Mesenchymal stem cell (in vitro differentiated cells and primary cell): Measurements from ENCODE around the gene FERMT2.

ENCODE experiments used
- DNase-seq: peaks from one replicate; pipeline ENCODE4 v3.0.0-alpha.2; 2013
- H2AFZ ChIP-seq: one replicate; pipeline ENCODE4 v1.6.1; 2013; ENCODE audit warnings: low read depth, mild to moderate bottlenecking, control low read depth, inconsistent platforms, low read length, moderate library complexity
- H2AK5ac ChIP-seq: 2 replicates; pipeline ENCODE4 v1.6.1; 2013; ENCODE audit warnings: low read length, moderate library complexity, mild to moderate bottlenecking, inconsistent platforms; ENCODE audit not compliant: severe bottlenecking
- H2BK120ac ChIP-seq: one replicate; pipeline ENCODE4 v1.6.1; 2013; ENCODE audit warnings: low read depth, mild to moderate bottlenecking, inconsistent platforms, low read length, moderate library complexity
- H2BK12ac ChIP-seq, 2 experiments: one replicate each; pipeline ENCODE4 v1.6.1; 2013; ENCODE audit warnings: inconsistent platforms in 2 of 2, low read length in 2 of 2, mild to moderate bottlenecking in 2 of 2, moderate library complexity in 2 of 2, control low read depth in 1 of 2
- H2BK15ac ChIP-seq: one replicate; pipeline ENCODE4 v1.6.1; 2013; ENCODE audit warnings: mild to moderate bottlenecking, low read depth, inconsistent platforms; ENCODE audit not compliant: poor library complexity, severe bottlenecking
- H2BK5ac ChIP-seq: 2 replicates; pipeline ENCODE4 v1.6.1; 2013; ENCODE audit warnings: low read depth, mild to moderate bottlenecking, low read length, control low read depth, inconsistent platforms; ENCODE audit not compliant: poor library complexity, severe bottlenecking
- H3K14ac ChIP-seq, 2 experiments: one replicate each; pipeline ENCODE4 v1.6.1; 2013; ENCODE audit warnings: inconsistent platforms in 2 of 2, low read length in 2 of 2, control low read depth in 1 of 2, mild to moderate bottlenecking in 1 of 2, moderate library complexity in 1 of 2
- H3K18ac ChIP-seq, 2 experiments: one replicate each; pipeline ENCODE4 v1.6.1; 2013; ENCODE audit warnings: inconsistent platforms in 2 of 2, low read length in 2 of 2, control low read depth in 1 of 2, low read depth in 1 of 2, mild to moderate bottlenecking in 1 of 2
- H3K23ac ChIP-seq, 2 experiments: one replicate each; pipeline ENCODE4 v1.6.1; 2013; ENCODE audit warnings: inconsistent platforms in 2 of 2, low read length in 2 of 2, mild to moderate bottlenecking in 2 of 2, moderate library complexity in 2 of 2, control low read depth in 1 of 2
- H3K27ac ChIP-seq: 2 replicates; pipeline ENCODE4 v1.5.1; 2013; ENCODE audit warnings: mild to moderate bottlenecking, moderate library complexity, low read length, control low read depth, inconsistent platforms; ENCODE audit not compliant: poor library complexity, severe bottlenecking
- H3K27me3 ChIP-seq, 2 experiments: 2 replicates each; pipeline versions ENCODE4 v1.6.1 to v1.7.0; 2013; ENCODE audit warnings: low read length in 2 of 2, mild to moderate bottlenecking in 2 of 2, moderate library complexity in 2 of 2, control low read depth in 1 of 2, inconsistent platforms in 1 of 2; ENCODE audit not compliant: control insufficient read depth in 1 of 2, insufficient read depth in 1 of 2
- H3K36me3 ChIP-seq, 2 experiments: 2 replicates each; pipeline versions ENCODE4 v1.6.1 to v1.7.0; 2013; ENCODE audit warnings: low read length in 2 of 2, control low read depth in 1 of 2, inconsistent platforms in 1 of 2, low read depth in 1 of 2, mild to moderate bottlenecking in 1 of 2; ENCODE audit not compliant: insufficient read depth in 2 of 2, control insufficient read depth in 1 of 2
- H3K4ac ChIP-seq, 2 experiments: one replicate each; pipeline ENCODE4 v1.6.1; 2013; ENCODE audit warnings: inconsistent platforms in 2 of 2, low read length in 2 of 2, mild to moderate bottlenecking in 2 of 2, moderate library complexity in 2 of 2, control low read depth in 1 of 2, low read depth in 1 of 2
- H3K4me1 ChIP-seq: 2 replicates; pipeline ENCODE4 v1.6.1; 2013; ENCODE audit warnings: low read depth, low read length, control low read depth; ENCODE audit not compliant: control insufficient read depth, insufficient read depth
- H3K4me2 ChIP-seq: 2 replicates; pipeline ENCODE4 v1.6.1; 2013; ENCODE audit warnings: low read length, mild to moderate bottlenecking, inconsistent platforms; ENCODE audit not compliant: poor library complexity, severe bottlenecking
- H3K4me3 ChIP-seq, 2 experiments: 2 replicates each; pipeline versions ENCODE4 v1.5.1 to v1.7.0; 2013; ENCODE audit warnings: low read length in 2 of 2, mild to moderate bottlenecking in 2 of 2, control low read depth in 1 of 2, low read depth in 1 of 2; ENCODE audit not compliant: insufficient read depth in 1 of 2
- H3K79me1 ChIP-seq: replicated peaks from 2 replicates; pipeline ENCODE4 v1.6.1; 2013; ENCODE audit warnings: mild to moderate bottlenecking, control low read depth, low read length, inconsistent platforms; ENCODE audit not compliant: poor library complexity, severe bottlenecking
- H3K9ac ChIP-seq: 2 replicates; pipeline ENCODE4 v1.7.0; 2013; ENCODE audit warnings: mild to moderate bottlenecking, low read length, moderate library complexity
- H3K9me3 ChIP-seq: 2 replicates; pipeline ENCODE4 v1.7.0; 2013; ENCODE audit warnings: mild to moderate bottlenecking, low read length; ENCODE audit not compliant: control insufficient read depth
- H4K8ac ChIP-seq: one replicate; pipeline ENCODE4 v1.6.1; 2013; ENCODE audit warnings: inconsistent platforms, mild to moderate bottlenecking, low read length, moderate library complexity
- H4K91ac ChIP-seq: one replicate; pipeline ENCODE4 v1.6.1; 2013; ENCODE audit warnings: mild to moderate bottlenecking, low read length, inconsistent platforms
- WGBS: methylation state at CpG from one replicate; pipeline ENCODE4 v1.1.7; 2013; ENCODE audit warnings: mixed read lengths; 5-methylcytosine and 5-hydroxymethylcytosine counted together

FERMT2 gene

GRCh38 chr14:52825085-52825484 is 125.8 kb downstream of the FERMT2 start:
- Histone ChIP-seq H3K23ac (no peak overlapping the region), H2AK5ac (no peak overlapping the region), H3K9me3 (no peaks in the 10 kb centered on the region), H3K27me3 (no peaks in the 10 kb centered on the region), H3K18ac (no peak overlapping the region), H4K8ac (no peak overlapping the region), H3K4ac (no peak overlapping the region), H3K27ac (no peak overlapping the region), H2BK5ac (no peak overlapping the region), H2BK120ac (no peak overlapping the region), H2AFZ (no peak overlapping the region), H3K36me3 (no peaks in the 10 kb centered on the region), H3K14ac (no peak overlapping the region), H3K4me3 (no peak overlapping the region), H3K9ac (no peak overlapping the region), H2BK15ac (no peak overlapping the region), H3K4me1 (no peaks in the 10 kb centered on the region), H3K79me1 (no peaks in the 10 kb centered on the region), H2BK12ac (no peak overlapping the region), H3K4me2 (no peak overlapping the region), H4K91ac (no peak overlapping the region)
- no peak for DNase-seq
- 73% methylated on average over 2 of the region's 4 CpGs for WGBS

GRCh38 chr14:52824462-52824861 is 126.4 kb downstream of the FERMT2 start:
- H3K36me3 ChIP-seq, result no peaks in the 10 kb centered on the region
- H3K4ac ChIP-seq, result no peak overlapping the region
- H3K14ac ChIP-seq, result no peak overlapping the region
- no peak overlapping the region for H2BK120ac ChIP-seq
- H3K18ac ChIP-seq, result no peak overlapping the region
- no peak overlapping the region for H4K8ac ChIP-seq
- no peak overlapping the region for H3K27ac ChIP-seq
- H2AFZ ChIP-seq, result no peak overlapping the region
- no peaks in the 10 kb centered on the region for H3K79me1 ChIP-seq
- H2BK12ac ChIP-seq, result no peak overlapping the region
- H3K9ac ChIP-seq, result peak overlapping the region; percentile 48
- no peak overlapping the region for H4K91ac ChIP-seq
- H3K9me3 ChIP-seq, result no peaks in the 10 kb centered on the region
- H3K4me2 ChIP-seq, result no peak overlapping the region
- no peak for DNase-seq
- H3K4me3 ChIP-seq, result no peak overlapping the region
- no peak overlapping the region for H2BK5ac ChIP-seq
- H2AK5ac ChIP-seq, result no peak overlapping the region
- WGBS, result 57% methylated on average over 1 of the region's 4 CpGs
- H3K27me3 ChIP-seq, result no peaks in the 10 kb centered on the region
- H3K23ac ChIP-seq, result no peak overlapping the region
- no peak overlapping the region for H2BK15ac ChIP-seq
- H3K4me1 ChIP-seq, result no peaks in the 10 kb centered on the region

GRCh38 chr14:52821805-52822250 is 129.0 kb downstream of the FERMT2 start:
- Histone ChIP-seq H3K9me3 (no peaks in the 10 kb centered on the region), H3K14ac (no peak overlapping the region), H2AFZ (no peak overlapping the region), H2BK5ac (no peak overlapping the region), H3K27me3 (no peaks in the 10 kb centered on the region), H3K4me3 (no peak overlapping the region), H2BK15ac (no peak overlapping the region), H2AK5ac (no peak overlapping the region), H3K4ac (no peak overlapping the region), H3K9ac (no peak overlapping the region), H3K23ac (no peak overlapping the region), H3K27ac (no peak overlapping the region), H3K79me1 (no peaks in the 10 kb centered on the region), H3K4me2 (no peak overlapping the region), H3K36me3 (no peaks in the 10 kb centered on the region), H2BK12ac (no peak overlapping the region), H4K91ac (no peak overlapping the region), H3K4me1 (no peaks in the 10 kb centered on the region), H4K8ac (no peak overlapping the region), H2BK120ac (no peak overlapping the region), H3K18ac (no peak overlapping the region)
- DNase-seq, result no peak
- 87% methylated on average over 5 of the region's 7 CpGs for WGBS

DNA sequence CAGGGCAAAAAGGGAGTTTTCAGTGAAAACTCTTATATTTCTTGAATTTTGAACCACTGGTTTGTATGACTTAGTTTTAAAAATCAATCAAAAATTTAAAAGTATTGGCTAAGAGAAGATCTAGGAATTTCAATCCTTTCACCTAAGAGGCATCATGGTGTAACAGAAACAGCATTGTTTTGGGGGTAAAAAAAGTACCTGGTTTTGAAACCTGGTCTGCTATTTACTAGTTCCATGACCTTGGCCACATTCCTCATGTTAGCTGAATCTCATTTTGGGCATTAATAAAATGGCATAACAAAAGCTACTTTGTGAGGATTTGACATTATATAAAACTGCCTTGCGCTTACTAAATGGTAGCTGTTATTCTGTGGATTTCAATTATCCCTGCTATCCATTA is 142.7 kb downstream of the FERMT2 start:
- no peak overlapping the region for H3K4me2 ChIP-seq
- whole genome bisulfite sequencing, result no CpG with 5 or more reads among the region's 1 CpG
- DNase-seq, result no peak
- H4K91ac ChIP-seq, result no peak overlapping the region
- no peak overlapping the region for H3K27ac ChIP-seq
- no peak overlapping the region for H2AFZ ChIP-seq
- H3K4ac ChIP-seq, result no peak overlapping the region
- H2BK5ac ChIP-seq, result no peak overlapping the region
- H2BK15ac ChIP-seq, result no peak overlapping the region
- no peaks in the 10 kb centered on the region for H3K79me1 ChIP-seq
- no peak overlapping the region for H3K9ac ChIP-seq
- no peaks in the 10 kb centered on the region for H3K36me3 ChIP-seq
- no peak overlapping the region for H2BK120ac ChIP-seq
- no peak overlapping the region for H3K18ac ChIP-seq
- H2BK12ac ChIP-seq, result no peak overlapping the region
- no peaks in the 10 kb centered on the region for H3K4me1 ChIP-seq
- no peaks in the 10 kb centered on the region for H3K27me3 ChIP-seq
- no peak overlapping the region for H3K14ac ChIP-seq
- no peak overlapping the region for H2AK5ac ChIP-seq
- no peaks in the 10 kb centered on the region for H3K9me3 ChIP-seq
- no peak overlapping the region for H4K8ac ChIP-seq
- no peak overlapping the region for H3K4me3 ChIP-seq
- no peak overlapping the region for H3K23ac ChIP-seq
